ENCODE data around the gene PCP4. TPM values are rescaled to one million over a fixed set of nuclear protein-coding genes. Genes with fewer than 3 reads are reported as not detected.

PCP4 gene
- total and polyA plus RNA-seq, 4 donors = 0.20 TPM; not detected in 3

GRCh38 chr21:39900911-39901310 is 33.7 kb downstream of the PCP4 start (continued):
- no peak for TF ChIP-seq RXRA (IDR thresholded peaks at IDR 0.05)

GRCh38 chr21:39902986-39903385 is 35.7 kb downstream of the PCP4 start:
- Histone ChIP-seq H3K27me3 (ENCODE audit: control insufficient read depth in 4 of 4, insufficient read depth in 4 of 4, low read length in 3 of 4) (peaks cover 0 to 4% (median 0%) of the 10 kb centered on the region in 4 donors), H3K9ac (ENCODE audit: low read depth in 1 of 2, low read length in 2 of 2) (no peak overlapping the region), H3K36me3 (ENCODE audit: control insufficient read depth in 4 of 4, insufficient read depth in 3 of 4, low read depth in 1 of 4, low read length in 3 of 4) (no peaks in the 10 kb centered on the region), H3K4me3 (ENCODE audit: low read depth in 1 of 3, low read length in 3 of 3) (no peak overlapping the region), H3K4me1 (ENCODE audit: control insufficient read depth in 4 of 4, insufficient read depth in 4 of 4, low read length in 3 of 4) (no peaks in the 10 kb centered on the region), H3K27ac (ENCODE audit: low read depth in 1 of 2, low read length in 2 of 2) (no peak overlapping the region), H3K9me3 (ENCODE audit: control insufficient read depth in 4 of 4, low read length in 3 of 4) (no peaks in the 10 kb centered on the region)
- TF ChIP-seq RAD21 (IDR thresholded peaks at IDR 0.05) (no peak), FOXA2 (IDR thresholded peaks at IDR 0.05) (no peak), SP1 (IDR thresholded peaks at IDR 0.05) (no peak), NR2F2 (IDR thresholded peaks at IDR 0.05) (no peak), GABPA (IDR thresholded peaks at IDR 0.05 in 1 of 2, conservative IDR thresholded peaks at IDR 0.05 in 1 of 2) (no peak), TAF1 (conservative IDR thresholded peaks at IDR 0.05) (no peak), EGR1 (IDR thresholded peaks at IDR 0.05; ENCODE audit: low read depth in 2 of 2) (no peak), FOXA1 (IDR thresholded peaks at IDR 0.05) (no peak), YY1 (IDR thresholded peaks at IDR 0.05) (no peak), ATF3 (IDR thresholded peaks at IDR 0.05) (no peak), CTCF (IDR thresholded peaks at IDR 0.05; ENCODE audit: low read depth, low read length, missing input control) (no peak), HNF4G (IDR thresholded peaks at IDR 0.05) (no peak), JUND (IDR thresholded peaks at IDR 0.05) (no peak), RXRA (IDR thresholded peaks at IDR 0.05) (no peak), ZBTB33 (IDR thresholded peaks at IDR 0.05) (no peak), HNF4A (conservative IDR thresholded peaks at IDR 0.05) (no peak)
- TF ChIP-seq, protein P1, sequence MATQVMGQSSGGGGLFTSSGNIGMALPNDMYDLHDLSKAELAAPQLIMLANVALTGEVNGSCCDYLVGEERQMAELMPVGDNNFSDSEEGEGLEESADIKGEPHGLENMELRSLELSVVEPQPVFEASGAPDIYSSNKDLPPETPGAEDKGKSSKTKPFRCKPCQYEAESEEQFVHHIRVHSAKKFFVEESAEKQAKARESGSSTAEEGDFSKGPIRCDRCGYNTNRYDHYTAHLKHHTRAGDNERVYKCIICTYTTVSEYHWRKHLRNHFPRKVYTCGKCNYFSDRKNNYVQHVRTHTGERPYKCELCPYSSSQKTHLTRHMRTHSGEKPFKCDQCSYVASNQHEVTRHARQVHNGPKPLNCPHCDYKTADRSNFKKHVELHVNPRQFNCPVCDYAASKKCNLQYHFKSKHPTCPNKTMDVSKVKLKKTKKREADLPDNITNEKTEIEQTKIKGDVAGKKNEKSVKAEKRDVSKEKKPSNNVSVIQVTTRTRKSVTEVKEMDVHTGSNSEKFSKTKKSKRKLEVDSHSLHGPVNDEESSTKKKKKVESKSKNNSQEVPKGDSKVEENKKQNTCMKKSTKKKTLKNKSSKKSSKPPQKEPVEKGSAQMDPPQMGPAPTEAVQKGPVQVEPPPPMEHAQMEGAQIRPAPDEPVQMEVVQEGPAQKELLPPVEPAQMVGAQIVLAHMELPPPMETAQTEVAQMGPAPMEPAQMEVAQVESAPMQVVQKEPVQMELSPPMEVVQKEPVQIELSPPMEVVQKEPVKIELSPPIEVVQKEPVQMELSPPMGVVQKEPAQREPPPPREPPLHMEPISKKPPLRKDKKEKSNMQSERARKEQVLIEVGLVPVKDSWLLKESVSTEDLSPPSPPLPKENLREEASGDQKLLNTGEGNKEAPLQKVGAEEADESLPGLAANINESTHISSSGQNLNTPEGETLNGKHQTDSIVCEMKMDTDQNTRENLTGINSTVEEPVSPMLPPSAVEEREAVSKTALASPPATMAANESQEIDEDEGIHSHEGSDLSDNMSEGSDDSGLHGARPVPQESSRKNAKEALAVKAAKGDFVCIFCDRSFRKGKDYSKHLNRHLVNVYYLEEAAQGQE (IDR thresholded peaks at IDR 0.05) = no peak
- TF ChIP-seq, protein P2, sequence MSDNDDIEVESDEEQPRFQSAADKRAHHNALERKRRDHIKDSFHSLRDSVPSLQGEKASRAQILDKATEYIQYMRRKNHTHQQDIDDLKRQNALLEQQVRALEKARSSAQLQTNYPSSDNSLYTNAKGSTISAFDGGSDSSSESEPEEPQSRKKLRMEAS (IDR thresholded peaks at IDR 0.05) = no peak
- DNase-seq (ENCODE audit: low spot score) = no peak
- 83% methylated on average over 5 of the region's 5 CpGs for WGBS
